ENCODE measurements around the gene GOLGA8T.
"Not testable (repeated sequence)": the region's sequence is repeated elsewhere in the genome, so short reads cannot be mapped to it uniquely, and the experiment has no call there.

DNA sequence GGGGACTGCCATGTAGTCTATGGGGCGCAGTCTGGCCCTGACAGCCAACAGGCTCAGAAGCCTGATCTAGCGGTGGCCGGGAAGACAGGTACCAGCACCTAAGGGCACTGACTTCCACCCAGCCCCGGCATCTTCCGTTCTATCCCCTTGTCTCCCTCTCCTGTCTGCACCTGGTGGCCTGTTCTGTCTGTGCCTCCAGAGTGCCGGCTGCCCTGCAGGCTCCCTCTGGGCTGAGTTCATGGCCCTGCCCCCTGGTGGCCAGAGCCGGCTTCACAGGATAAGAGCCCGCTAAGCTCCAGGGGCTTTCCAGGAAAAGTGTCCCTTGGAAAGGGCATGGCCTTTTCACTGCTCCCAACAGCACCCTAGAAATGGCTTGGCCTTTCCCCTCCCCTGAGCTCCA lies 37.0 kb upstream of the GOLGA8T start:
- TF ChIP-seq RFX5 (IDR thresholded peaks at IDR 0.05); POLR2AphosphoS2 (conservative IDR thresholded peaks at IDR 0.05; ENCODE audit: low read length): not testable (repeated sequence)
- TF ChIP-seq, protein P1, sequence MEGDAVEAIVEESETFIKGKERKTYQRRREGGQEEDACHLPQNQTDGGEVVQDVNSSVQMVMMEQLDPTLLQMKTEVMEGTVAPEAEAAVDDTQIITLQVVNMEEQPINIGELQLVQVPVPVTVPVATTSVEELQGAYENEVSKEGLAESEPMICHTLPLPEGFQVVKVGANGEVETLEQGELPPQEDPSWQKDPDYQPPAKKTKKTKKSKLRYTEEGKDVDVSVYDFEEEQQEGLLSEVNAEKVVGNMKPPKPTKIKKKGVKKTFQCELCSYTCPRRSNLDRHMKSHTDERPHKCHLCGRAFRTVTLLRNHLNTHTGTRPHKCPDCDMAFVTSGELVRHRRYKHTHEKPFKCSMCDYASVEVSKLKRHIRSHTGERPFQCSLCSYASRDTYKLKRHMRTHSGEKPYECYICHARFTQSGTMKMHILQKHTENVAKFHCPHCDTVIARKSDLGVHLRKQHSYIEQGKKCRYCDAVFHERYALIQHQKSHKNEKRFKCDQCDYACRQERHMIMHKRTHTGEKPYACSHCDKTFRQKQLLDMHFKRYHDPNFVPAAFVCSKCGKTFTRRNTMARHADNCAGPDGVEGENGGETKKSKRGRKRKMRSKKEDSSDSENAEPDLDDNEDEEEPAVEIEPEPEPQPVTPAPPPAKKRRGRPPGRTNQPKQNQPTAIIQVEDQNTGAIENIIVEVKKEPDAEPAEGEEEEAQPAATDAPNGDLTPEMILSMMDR (IDR thresholded peaks at IDR 0.05): not testable (repeated sequence)

All from A549 (cell line).